GM18867 (cell line): ENCODE results near the gene ABCD2.
"Not testable (repeated sequence)": the region's sequence is repeated elsewhere in the genome, so short reads cannot be mapped to it uniquely, and the experiment has no call there.

Source experiments
- ATAC-seq: cut with Tn5 transposase; IDR thresholded peaks from one replicate; pipeline ENCODE4 v1.9.1; 2021; ENCODE audit warnings: mild to moderate bottlenecking, moderate library complexity; ENCODE audit not compliant: unreplicated experiment

ABCD2 gene

GRCh38 chr12:39613525-39613924 is 6.1 kb downstream of the ABCD2 start:
- no peak for ATAC-seq

- ATAC-seq = no peak
These were observed 7.4 kb downstream of the ABCD2 start for GRCh38 chr12:39612250-39612649.

- ATAC-seq = no peak
These were observed 7.8 kb downstream of the ABCD2 start for GRCh38 chr12:39611818-39612217.

GRCh38 chr12:39610436-39611025 is 9.1 kb downstream of the ABCD2 start:
- ATAC-seq = no peak

- ATAC-seq = no peak
These were observed 12.7 kb downstream of the ABCD2 start for GRCh38 chr12:39606712-39607423.

- no peak for ATAC-seq
These were observed 13.6 kb downstream of the ABCD2 start for GRCh38 chr12:39605996-39606395.

GRCh38 chr12:39605501-39605900 is 14.1 kb downstream of the ABCD2 start:
- no peak for ATAC-seq

GRCh38 chr12:39603065-39603464 is 16.5 kb downstream of the ABCD2 start:
- no peak for ATAC-seq

- ATAC-seq = not testable (repeated sequence)
These were observed 17.7 kb downstream of the ABCD2 start for GRCh38 chr12:39601951-39602350.

GRCh38 chr12:39595928-39596327 is 23.7 kb downstream of the ABCD2 start:
- ATAC-seq = no peak

- ATAC-seq = no peak
These were observed 27.3 kb downstream of the ABCD2 start for GRCh38 chr12:39592295-39592694.

GRCh38 chr12:39588348-39588747 is 31.3 kb downstream of the ABCD2 start:
- no peak for ATAC-seq

GRCh38 chr12:39587225-39587624 is 32.4 kb downstream of the ABCD2 start:
- peak; percentile 52 for ATAC-seq

GRCh38 chr12:39586816-39587215 is 32.8 kb downstream of the ABCD2 start:
- no peak for ATAC-seq

- no peak for ATAC-seq
These were observed 38.0 kb downstream of the ABCD2 start for GRCh38 chr12:39581592-39581991.

- no peak for ATAC-seq
These were observed 44.1 kb downstream of the ABCD2 start for GRCh38 chr12:39575498-39575875.

GRCh38 chr12:39574785-39575497 is 44.7 kb downstream of the ABCD2 start:
- no peak for ATAC-seq

- ATAC-seq = no peak
These were observed 45.2 kb downstream of the ABCD2 start for GRCh38 chr12:39574378-39574777.

- ATAC-seq = no peak
These were observed 45.6 kb downstream of the ABCD2 start for GRCh38 chr12:39573971-39574370.

- no peak for ATAC-seq
These were observed 47.1 kb downstream of the ABCD2 start for GRCh38 chr12:39572551-39572950.

GRCh38 chr12:39571351-39571750 is 48.3 kb downstream of the ABCD2 start:
- ATAC-seq = no peak

GRCh38 chr12:39553476-39553875 is 66.1 kb downstream of the ABCD2 start:
- no peak for ATAC-seq
